HepG2 (cell line): ENCODE measurements around the gene DYNC1LI1. TPM values are rescaled to one million over a fixed set of nuclear protein-coding genes. Genes with fewer than 3 reads are reported as not detected.

ENCODE experiments used
- CBFB ChIP-seq: sonication (generic); formaldehyde crosslinking; IDR thresholded peaks from 2 replicates; pipeline ENCODE4 v1.4.0; 2020; ENCODE audit warnings: missing genetic modification reagents
- CHD2 ChIP-seq: IDR thresholded peaks from 2 replicates; pipeline ENCODE4 v1.6.1; 2011; ENCODE audit warnings: low read depth, low read length, improper control_type of control experiment
- ERF ChIP-seq: IDR thresholded peaks from 2 replicates; pipeline ENCODE4 v1.6.1; 2018; ENCODE audit warnings: missing biosample characterization, missing genetic modification reagents
- FOSL1 ChIP-seq: sonication (generic); formaldehyde crosslinking; IDR thresholded peaks from 2 replicates; pipeline ENCODE4 v1.9.0; 2021; ENCODE audit warnings: missing genetic modification reagents, borderline replicate concordance
- GFI1 ChIP-seq: sonication (generic); formaldehyde crosslinking; IDR thresholded peaks from 2 replicates; pipeline ENCODE4 v1.5.0; 2020; ENCODE audit warnings: missing genetic modification reagents, mild to moderate bottlenecking, borderline replicate concordance
- HNRNPK ChIP-seq: fragments of 200-400 bp; formaldehyde crosslinking; IDR thresholded peaks from 2 replicates; pipeline ENCODE4 v1.6.1; 2018; ENCODE audit warnings: low read length, low read depth, moderate library complexity, mild to moderate bottlenecking; ENCODE audit not compliant: poor library complexity, severe bottlenecking
- NFE2L2 ChIP-seq: fragments of 150-350 bp; IDR thresholded peaks from 2 replicates; pipeline ENCODE4 v1.6.1; 2014; ENCODE audit warnings: low read length
- SNAPC4 ChIP-seq: sonication (generic); formaldehyde crosslinking; IDR thresholded peaks from 2 replicates; pipeline ENCODE4 v1.4.0; 2020; ENCODE audit warnings: mild to moderate bottlenecking, missing genetic modification reagents
- SP2 ChIP-seq: sonication (generic); formaldehyde crosslinking; IDR thresholded peaks from 2 replicates; pipeline ENCODE4 v1.5.1; 2020; ENCODE audit warnings: mild to moderate bottlenecking, missing genetic modification reagents
- SUZ12 ChIP-seq: fragments of 150-350 bp; IDR thresholded peaks from 2 replicates; pipeline ENCODE4 v1.6.1; 2014; ENCODE audit warnings: low read depth, low read length
- TAF15 ChIP-seq: fragments of 200-400 bp; formaldehyde crosslinking; IDR thresholded peaks from one replicate; pipeline ENCODE4 v1.6.1; 2018; ENCODE audit warnings: mild to moderate bottlenecking, low read depth, low read length; ENCODE audit not compliant: poor library complexity, severe bottlenecking
- TCF12 ChIP-seq, 2 experiments: fragments of 450-650 bp in 1 of 2; sonication (generic) in 1 of 2; formaldehyde crosslinking in 1 of 2; IDR thresholded peaks; 2 replicates each; pipeline versions ENCODE4 v1.6.1 to v1.8.0; 2017 to 2022; ENCODE audit warnings: antibody characterized with exemption in 1 of 2, mild to moderate bottlenecking in 1 of 2, missing genetic modification reagents in 1 of 2, moderate library complexity in 1 of 2
- ZBTB33 ChIP-seq: sonication (generic); formaldehyde crosslinking; IDR thresholded peaks from 2 replicates; pipeline ENCODE4 v1.4.0; 2020; ENCODE audit warnings: missing genetic modification reagents
- ZFP91 ChIP-seq: sonication (generic); formaldehyde crosslinking; IDR thresholded peaks from 2 replicates; pipeline ENCODE4 v1.9.0; 2022; ENCODE audit warnings: missing genetic modification reagents, mild to moderate bottlenecking, borderline replicate concordance
- ZNF614 ChIP-seq: IDR thresholded peaks from 2 replicates; pipeline ENCODE4 v1.6.1; 2018; ENCODE audit warnings: missing biosample characterization, missing genetic modification reagents, inconsistent platforms, borderline replicate concordance
- ZNF746 ChIP-seq: sonication (generic); formaldehyde crosslinking; IDR thresholded peaks from 2 replicates; pipeline ENCODE4 v1.8.0; 2022; ENCODE audit warnings: mild to moderate bottlenecking, missing genetic modification reagents
- ZNF761 ChIP-seq: sonication (generic); formaldehyde crosslinking; conservative IDR thresholded peaks from 2 replicates; pipeline ENCODE4 v1.4.0; 2020; ENCODE audit warnings: mild to moderate bottlenecking, missing genetic modification reagents
- ZSCAN31 ChIP-seq: sonication (generic); formaldehyde crosslinking; IDR thresholded peaks from 2 replicates; pipeline ENCODE4 v1.5.0; 2020; ENCODE audit warnings: low read depth, mild to moderate bottlenecking, missing genetic modification reagents
- polyA plus RNA-seq, 8 experiments: library from polyadenylated mRNA; depleted of rRNA in 3 of 8; stranded (reverse) in 7 of 8; unstranded in 1 of 8; fragments of >200 nt; fragmentation: Illumina TruSeq in 4 of 8; extraction: Trizol in 4 of 8; gene quantifications; 2 replicates each; pipeline versions ENCODE4 v1.2.1 to v1.2.3, GENCODE V29; 2011 to 2016; ENCODE audit warnings: low read depth in 4 of 8, missing spikeins in 1 of 8, mixed read lengths in 1 of 8; ENCODE audit not compliant: insufficient read depth in 1 of 8
- total RNA-seq, 5 experiments: library from RNA; depleted of rRNA; stranded (reverse); fragments of >200 nt; fragmentation: Illumina TruSeq; extraction: Trizol; gene quantifications; 2 replicates each; pipeline ENCODE4 v1.2.3, GENCODE V29; 2016; ENCODE audit warnings: low read depth in 1 of 5

DYNC1LI1 gene
- total and polyA plus RNA-seq, 2 of the 13 experiments (the other 11 are each of a cell fraction or from before 2014, with no cell fraction given), result 13.4 to 37.1 TPM

GRCh38 chr3:32502118-32502945 is 68.3 kb downstream of the DYNC1LI1 start, which contains the start of gene CMTM6 (continued):
- TF ChIP-seq ZNF746 (CRISPR knock-in tag), result no peak
- TF ChIP-seq ZNF761 (CRISPR knock-in tag), result no peak
- TF ChIP-seq GFI1 (CRISPR knock-in tag), result no peak
- peak; percentile 74 for TF ChIP-seq HNRNPK
- no peak for TF ChIP-seq ZSCAN31 (CRISPR knock-in tag)
- no peak for TF ChIP-seq TAF15
- TF ChIP-seq ERF (CRISPR knock-in tag), result no peak
- TF ChIP-seq FOSL1 (CRISPR knock-in tag), result no peak
- TF ChIP-seq SUZ12, result no peak
- no peak for TF ChIP-seq TCF12 (IDR thresholded peaks at IDR 0.05)
- TF ChIP-seq TCF12 (CRISPR knock-in tag; IDR thresholded peaks at IDR 0.05), result no peak
- TF ChIP-seq CBFB (CRISPR knock-in tag), result peak; percentile 88
- TF ChIP-seq SP2 (CRISPR knock-in tag), result no peak
- no peak for TF ChIP-seq ZNF614 (CRISPR knock-in tag)
- TF ChIP-seq SNAPC4, result peak; percentile 54; the same call in 1 of the 2 replicates
- no peak for TF ChIP-seq CHD2
- TF ChIP-seq ZBTB33 (CRISPR knock-in tag), result no peak
- peak; percentile 68; the same call in 1 of the 2 replicates for TF ChIP-seq ZFP91
- TF ChIP-seq NFE2L2, result no peak
